ENCODE data around the gene ELN. TPM values are rescaled to one million over a fixed set of nuclear protein-coding genes. Genes with fewer than 3 reads are reported as not detected.

Gene ELN
- total RNA-seq, 1 donor from 2014 or later: 62.8 TPM

- intact Hi-C loops (cut with DNase I): no loop called here
- no peak for DNase-seq (ENCODE audit: low spot score)
- no peak for ATAC-seq
Measured at GRCh38 chr7:74052628-74053027, 24.7 kb downstream of the ELN start.

GRCh38 chr7:74053589-74054186, 25.7 kb downstream of the ELN start:
- intact Hi-C loops (cut with DNase I): no loop called here
- DNase-seq (ENCODE audit: low spot score): no peak
- no peak for ATAC-seq

GRCh38 chr7:74056096-74056915, 28.3 kb downstream of the ELN start:
- intact Hi-C loops (cut with DNase I): no loop called here
- no peak for ATAC-seq
- no peak for DNase-seq (ENCODE audit: low spot score)

- intact Hi-C loops (cut with DNase I): no loop called here
- DNase-seq (ENCODE audit: low spot score) (no peak), ATAC-seq (no peak)
Measured at GRCh38 chr7:74057216-74057925, 29.4 kb downstream of the ELN start.

- ATAC-seq (no peak), DNase-seq (ENCODE audit: low spot score) (no peak)
- intact Hi-C loops (cut with DNase I): no loop called here
Measured at GRCh38 chr7:74057987-74058386, 30.0 kb downstream of the ELN start.

GRCh38 chr7:74058486-74058885, 30.5 kb downstream of the ELN start:
- intact Hi-C loops (cut with DNase I): no loop called here
- ATAC-seq (no peak), DNase-seq (ENCODE audit: low spot score) (no peak)

- ATAC-seq (no peak), DNase-seq (ENCODE audit: low spot score) (no peak)
- intact Hi-C loops (cut with DNase I): no loop called here
Measured at GRCh38 chr7:74059037-74059436, 31.1 kb downstream of the ELN start.

GRCh38 chr7:74059681-74060588, 32.0 kb downstream of the ELN start:
- no peak for DNase-seq (ENCODE audit: low spot score)
- ATAC-seq: no peak
- intact Hi-C loops (cut with DNase I): loop anchor here (10.0 kb wide), 1 partner anchor 345 kb away; no protein-coding TSS in a partner anchor

GRCh38 chr7:74061840-74062539, 34.0 kb downstream of the ELN start:
- intact Hi-C loops (cut with DNase I): loop anchor here (10.0 kb wide), 1 partner anchor 343 kb away; no protein-coding TSS in a partner anchor
- DNase-seq (ENCODE audit: low spot score) (peak; percentile 88), ATAC-seq (peak; percentile 95)

- intact Hi-C loops (cut with DNase I): loop anchor here (10.0 kb wide), 1 partner anchor 342 kb away; no protein-coding TSS in a partner anchor
- DNase-seq (ENCODE audit: low spot score) (no peak), ATAC-seq (no peak)
Measured at GRCh38 chr7:74063223-74063641, 35.3 kb downstream of the ELN start.

- ATAC-seq (no peak), DNase-seq (ENCODE audit: low spot score) (no peak)
- intact Hi-C loops (cut with DNase I): loop anchor here (10.0 kb wide), 1 partner anchor 341 kb away; no protein-coding TSS in a partner anchor
Measured at GRCh38 chr7:74063646-74064045, 35.7 kb downstream of the ELN start.

- DNase-seq (ENCODE audit: low spot score) (no peak), ATAC-seq (no peak)
- intact Hi-C loops (cut with DNase I): loop anchor here (10.0 kb wide), 1 partner anchor 340 kb away; no protein-coding TSS in a partner anchor
Measured at GRCh38 chr7:74064696-74065095, 36.7 kb downstream of the ELN start.

GRCh38 chr7:74066626-74067025, 38.7 kb downstream of the ELN start:
- no peak for ATAC-seq
- no peak for DNase-seq (ENCODE audit: low spot score)
- intact Hi-C loops (cut with DNase I): loop anchor here (10.0 kb wide), 1 partner anchor 338 kb away; no protein-coding TSS in a partner anchor

GRCh38 chr7:74068378-74069085, 40.6 kb downstream of the ELN start:
- peak; percentile 9 for ATAC-seq
- intact Hi-C loops (cut with DNase I): loop anchor here (10.0 kb wide), 1 partner anchor 336 kb away; no protein-coding TSS in a partner anchor
- DNase-seq (ENCODE audit: low spot score): no peak

- intact Hi-C loops (cut with DNase I): loop anchor here (10.0 kb wide), 1 partner anchor 336 kb away; no protein-coding TSS in a partner anchor
- no peak for DNase-seq (ENCODE audit: low spot score)
- no peak for ATAC-seq
Measured at GRCh38 chr7:74069086-74069541, 41.1 kb downstream of the ELN start.

- DNase-seq (ENCODE audit: low spot score): no peak
- intact Hi-C loops (cut with DNase I): loop anchor here (10.0 kb wide), 1 partner anchor 335 kb away; no protein-coding TSS in a partner anchor
- ATAC-seq: no peak
Measured at GRCh38 chr7:74069790-74070618, 42.0 kb downstream of the ELN start.

Measured in sciatic nerve (tissue), 2 donors.